Inflammatory macrophage treated with lipopolysaccharide for 1 hour (primary cell): ENCODE results near the gene BFSP1.

Experiments
- DNase-seq, 2 donors: peaks; one replicate each; pipeline ENCODE4 v3.0.0-alpha.2; 2020 to 2022

The BFSP1 gene

DNA sequence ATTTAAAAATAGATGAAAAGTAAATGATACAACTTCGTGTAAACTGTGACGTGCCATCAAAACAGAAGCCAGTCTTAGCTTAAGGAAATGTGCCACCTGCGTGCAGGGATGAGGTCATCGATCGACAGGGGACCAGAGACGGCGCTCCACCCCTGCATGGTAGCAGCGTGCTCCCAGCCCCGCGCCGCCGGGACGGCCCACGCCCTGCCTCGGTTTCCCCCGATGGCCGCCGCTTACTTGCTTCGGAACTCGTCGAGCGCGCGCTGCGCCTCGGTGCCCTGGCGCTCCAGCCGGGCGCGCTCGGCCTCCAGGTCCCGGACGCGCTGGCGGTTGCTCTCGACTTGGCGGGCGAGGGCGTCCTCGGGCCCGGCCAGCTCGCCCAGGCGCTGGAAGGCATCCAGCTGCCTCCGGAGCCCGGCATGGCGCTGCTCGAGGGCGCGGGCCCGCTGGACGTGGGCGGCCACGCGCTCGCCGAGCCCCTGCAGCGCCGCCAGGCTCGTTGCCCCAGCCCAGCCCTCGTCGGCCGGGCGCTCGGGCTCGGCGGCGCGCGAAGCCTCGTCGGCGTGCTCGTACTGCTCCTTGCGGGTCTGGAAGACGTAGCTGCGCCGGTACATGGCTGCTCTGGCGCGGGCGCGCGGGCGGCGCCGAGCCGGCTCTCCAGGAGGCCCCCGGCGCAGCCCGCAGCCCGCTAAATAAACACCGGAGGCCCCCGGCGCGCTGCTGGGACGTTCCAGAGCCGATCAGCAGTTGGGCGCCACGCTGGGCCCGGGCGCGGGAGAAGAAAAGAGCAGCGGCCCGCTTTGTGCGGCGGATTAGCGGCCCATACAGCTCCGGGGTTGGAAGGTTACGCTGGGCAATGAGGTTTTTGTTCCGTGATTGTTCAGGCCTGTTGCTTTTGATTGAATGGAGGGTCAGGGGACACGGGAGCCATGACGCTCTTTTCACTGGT is at the start of gene BFSP1:
BFSP1 (minus strand) TSS at position 664 of the 949 bp plus-strand sequence; CDS start at position 614, 50 bp downstream.
- DNase-seq, result peak; percentile 15 to 28

DNA sequence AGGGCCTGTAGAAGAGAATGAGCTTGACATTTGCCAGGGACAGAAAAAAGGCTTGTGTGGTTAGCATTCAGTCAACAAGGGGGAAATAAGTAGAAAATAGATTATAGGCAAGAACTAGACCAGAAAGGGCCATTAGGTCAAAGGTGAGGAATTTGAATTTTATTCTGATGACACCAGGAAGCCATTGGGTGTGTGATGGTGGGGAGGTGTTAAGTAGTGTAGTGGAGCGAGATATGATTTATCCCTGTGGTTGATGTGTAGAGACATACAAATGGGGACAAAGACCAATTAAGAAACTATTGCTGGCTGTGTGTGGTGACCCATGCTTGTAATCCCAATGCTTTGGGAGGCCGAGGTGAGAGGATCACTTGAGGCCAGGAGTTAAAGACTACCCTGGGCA is 49.7 kb upstream of the BFSP1 start:
- no peak for DNase-seq

DNA sequence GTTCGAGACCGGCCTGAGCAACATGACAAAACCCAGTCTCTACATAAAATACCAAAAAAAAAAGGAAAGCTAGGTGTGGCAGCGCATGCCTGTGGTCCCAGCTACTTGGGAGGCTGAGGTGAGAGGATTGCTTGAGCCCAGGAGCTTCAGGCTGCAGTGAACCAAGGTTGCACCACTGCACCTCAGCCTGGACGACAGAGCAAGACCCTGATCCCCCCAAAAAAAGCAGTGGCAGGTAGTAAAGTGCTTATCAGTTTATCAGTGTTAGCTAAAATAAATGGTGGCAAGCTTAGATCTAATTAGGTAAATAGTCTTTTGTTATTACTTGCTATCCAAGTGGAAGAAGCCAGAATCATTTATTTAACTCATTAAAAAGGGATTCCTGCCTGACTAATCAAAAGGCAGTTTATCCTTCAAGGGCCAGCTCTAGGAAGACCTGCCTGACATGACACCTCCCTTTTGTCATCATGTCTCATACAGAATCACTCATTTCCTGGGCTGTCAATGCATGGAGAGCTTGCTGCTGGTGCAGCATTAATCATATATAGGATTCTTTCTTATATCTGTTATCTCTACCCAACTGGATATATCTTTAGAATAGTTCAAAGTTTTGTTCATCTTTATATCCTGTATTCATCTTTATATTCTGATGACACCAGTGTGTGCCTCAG is 48.3 kb upstream of the BFSP1 start:
- no peak for DNase-seq

DNA sequence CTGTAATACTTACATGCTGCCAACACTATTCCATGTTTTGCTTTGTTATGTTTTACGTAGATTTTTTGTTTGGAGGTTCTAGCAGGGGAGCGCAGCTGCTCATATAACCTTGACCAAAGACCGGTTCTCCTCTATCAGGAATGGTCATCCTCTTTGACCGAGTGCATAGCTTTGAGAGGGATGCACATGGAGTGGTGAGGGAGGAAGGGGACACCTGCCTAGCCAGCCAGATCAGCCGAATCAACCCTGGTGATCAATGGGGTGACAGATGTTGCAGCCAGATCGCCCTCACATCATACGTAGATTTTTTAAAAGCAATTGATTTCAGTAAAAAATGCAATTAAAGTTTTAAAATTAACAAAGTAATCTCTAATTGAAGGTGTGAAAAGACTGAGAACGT is 45.0 kb upstream of the BFSP1 start:
- no peak for DNase-seq

DNA sequence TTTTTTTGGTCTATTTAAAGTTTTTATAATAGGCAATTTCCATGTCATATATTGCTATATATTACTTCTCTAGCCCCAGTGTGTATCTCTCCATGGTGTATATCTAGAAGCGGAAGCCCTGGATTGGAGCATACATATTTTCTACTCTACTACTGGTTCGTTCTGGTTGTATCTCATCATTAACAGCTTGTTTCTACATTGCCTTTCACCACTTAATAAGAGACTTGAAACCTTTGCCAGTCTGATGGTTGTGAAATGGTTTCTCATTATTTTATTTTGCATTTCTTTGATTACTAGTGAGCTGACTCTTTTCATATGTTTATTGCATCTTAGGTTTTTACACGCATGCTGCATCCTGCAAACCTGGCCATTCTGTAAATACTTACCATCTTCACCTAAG is 42.3 kb upstream of the BFSP1 start:
- no peak for DNase-seq

DNA sequence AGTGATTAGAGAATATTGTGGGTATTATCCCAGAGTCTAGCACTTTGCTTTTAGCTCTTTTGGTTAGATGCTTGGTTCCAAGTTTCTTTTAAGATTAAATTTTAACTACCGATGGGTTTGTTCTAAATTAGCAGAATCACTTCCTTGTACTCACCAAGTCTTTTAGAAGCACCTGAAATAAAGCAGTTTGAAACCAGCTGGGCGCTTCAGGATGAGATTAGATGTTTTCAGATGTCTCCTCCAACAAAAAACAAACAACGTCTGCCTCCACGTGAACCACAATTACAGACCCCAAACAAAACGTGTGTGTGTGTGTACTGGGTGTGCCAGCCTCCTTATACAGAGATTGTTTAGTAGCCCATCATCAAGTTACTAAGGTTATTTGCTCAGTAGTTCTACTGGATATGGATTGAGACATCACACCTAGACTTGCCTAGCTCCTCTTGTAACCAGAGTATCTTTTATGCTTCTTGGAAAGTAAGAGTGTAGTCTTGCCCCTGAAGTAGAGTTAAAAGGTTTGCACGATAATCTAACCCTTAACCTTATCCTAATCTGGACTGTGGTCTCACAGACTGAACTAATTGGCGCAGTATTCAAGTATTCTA is 41.0 kb upstream of the BFSP1 start:
- no peak for DNase-seq

DNA sequence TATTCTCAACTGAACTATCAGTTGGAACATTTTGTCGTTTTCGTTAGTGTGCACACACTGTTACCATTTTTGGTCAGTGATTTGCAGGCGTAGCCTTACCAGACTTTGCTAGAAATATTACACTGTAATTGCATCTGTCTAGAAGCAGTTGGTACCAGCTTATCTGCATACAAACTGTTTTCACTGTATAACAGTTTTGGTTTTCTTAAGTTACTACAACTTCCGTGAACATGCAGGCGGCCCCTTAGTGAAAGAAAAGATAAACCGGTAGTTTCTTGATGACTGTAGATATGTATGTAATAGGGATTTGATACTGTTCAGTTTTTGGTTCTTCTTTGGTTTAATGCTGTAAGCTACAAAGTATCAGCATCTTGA is 40.0 kb upstream of the BFSP1 start:
- no peak for DNase-seq

DNA sequence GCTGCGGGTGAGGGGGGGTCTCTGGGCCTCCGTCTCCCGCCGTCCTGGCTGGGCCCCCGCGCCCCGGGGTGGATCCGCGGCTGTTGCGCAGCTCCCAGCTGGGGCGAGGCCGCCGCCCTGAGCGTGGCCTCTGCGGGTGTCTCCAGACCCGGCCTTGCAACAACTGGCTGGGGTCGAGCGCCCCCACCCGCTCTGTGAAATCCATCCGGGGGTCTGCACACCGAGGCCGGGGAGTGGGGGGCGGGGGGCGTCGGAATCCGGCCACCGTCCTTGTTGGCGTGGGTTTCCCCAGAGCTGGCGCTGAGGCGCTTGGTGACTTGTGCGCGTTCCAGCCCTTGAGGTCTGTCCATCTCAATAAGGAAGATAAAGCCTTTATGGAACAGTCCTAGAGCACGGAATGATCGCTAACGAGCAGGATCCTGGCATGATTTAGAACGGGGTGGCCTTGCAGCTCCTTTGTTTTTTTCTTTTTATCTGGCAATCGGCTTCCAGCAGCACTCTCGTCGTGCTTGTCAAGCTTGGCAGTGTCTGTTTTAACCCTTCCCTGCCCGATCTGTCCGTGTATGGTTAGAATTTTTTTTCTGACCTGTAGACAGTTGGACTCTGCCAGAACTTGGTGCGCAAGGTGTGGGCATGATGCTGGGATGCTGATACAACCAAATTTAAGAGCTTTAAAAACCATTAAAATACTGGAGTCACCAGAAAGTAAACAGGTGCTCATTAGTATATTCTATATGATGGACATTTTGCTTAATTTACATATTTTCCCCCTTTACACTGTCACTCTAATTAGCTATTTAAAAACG is 39.4 kb upstream of the BFSP1 start:
- peak; percentile 25 to 34 for DNase-seq

DNA sequence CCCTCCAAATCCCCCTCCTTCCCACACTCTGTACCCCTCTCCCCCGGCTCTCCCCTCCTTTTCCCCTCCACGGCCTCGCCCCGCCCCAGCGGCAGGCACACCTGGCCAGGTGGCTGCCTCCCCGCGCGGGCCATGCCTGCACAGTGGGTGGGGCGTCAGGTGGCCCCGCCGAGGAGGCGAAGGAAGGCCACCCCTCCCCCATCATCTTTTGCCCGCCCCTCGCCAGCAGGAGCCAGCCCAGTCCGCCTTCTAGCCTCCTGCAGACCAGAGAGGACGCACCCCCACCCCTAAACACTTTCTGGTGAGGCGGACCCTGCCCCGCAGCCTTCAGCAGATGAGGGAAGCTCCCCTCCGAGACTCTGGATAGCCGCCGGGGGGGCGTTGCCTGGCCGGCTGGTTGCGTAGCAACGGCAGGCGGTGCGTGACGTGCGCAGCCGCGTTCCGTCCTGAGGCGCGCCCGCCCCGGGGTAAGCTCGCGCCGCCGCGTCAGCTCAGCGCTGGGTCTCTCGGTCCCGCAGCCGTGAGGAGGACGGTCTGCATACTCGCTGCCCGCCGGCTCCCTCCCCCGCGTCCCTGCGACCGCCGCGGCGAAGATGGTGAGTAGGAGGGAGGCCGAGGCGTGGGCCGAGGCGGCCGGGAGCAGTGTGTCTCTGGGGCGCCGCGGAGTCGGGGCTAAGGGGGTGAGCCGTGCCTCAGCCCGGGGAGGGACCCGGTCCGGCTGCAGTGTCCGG is 38.6 kb upstream of the BFSP1 start, which contains the start of gene DSTN:
DSTN (plus strand) TSS at position 460 of the 731 bp plus-strand sequence; CDS start at position 594, 134 bp downstream.
- DNase-seq, result peak; percentile 83 to 87

DNA sequence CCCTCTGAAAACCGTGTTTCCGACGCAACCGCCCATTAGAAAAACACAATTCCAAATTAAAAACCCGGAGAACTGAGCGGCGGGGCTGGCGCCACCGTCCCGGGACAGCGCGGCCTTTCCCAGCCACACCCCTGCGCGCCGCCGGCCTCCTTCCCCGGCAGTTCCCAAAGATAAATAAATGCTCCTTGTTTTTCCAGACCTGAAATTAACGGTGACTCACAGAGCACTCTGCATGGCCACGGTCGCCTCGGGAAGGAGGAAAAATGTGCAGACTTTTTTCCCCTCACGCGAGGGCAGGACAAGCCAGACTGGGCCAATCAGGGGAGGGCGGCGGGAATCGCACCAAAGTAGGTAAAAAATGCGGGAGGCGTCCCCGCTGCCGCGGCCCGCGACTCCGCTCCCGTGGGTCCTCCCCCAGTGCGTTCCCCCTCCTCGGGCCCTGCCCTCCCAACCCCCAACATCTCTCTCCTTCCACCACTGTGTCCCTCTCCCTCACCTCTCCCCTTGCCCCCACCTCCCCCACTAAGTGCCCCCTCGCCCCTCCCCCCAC is 37.9 kb upstream of the BFSP1 start:
- peak in 1 of 2 donors; percentile 20 for DNase-seq

DNA sequence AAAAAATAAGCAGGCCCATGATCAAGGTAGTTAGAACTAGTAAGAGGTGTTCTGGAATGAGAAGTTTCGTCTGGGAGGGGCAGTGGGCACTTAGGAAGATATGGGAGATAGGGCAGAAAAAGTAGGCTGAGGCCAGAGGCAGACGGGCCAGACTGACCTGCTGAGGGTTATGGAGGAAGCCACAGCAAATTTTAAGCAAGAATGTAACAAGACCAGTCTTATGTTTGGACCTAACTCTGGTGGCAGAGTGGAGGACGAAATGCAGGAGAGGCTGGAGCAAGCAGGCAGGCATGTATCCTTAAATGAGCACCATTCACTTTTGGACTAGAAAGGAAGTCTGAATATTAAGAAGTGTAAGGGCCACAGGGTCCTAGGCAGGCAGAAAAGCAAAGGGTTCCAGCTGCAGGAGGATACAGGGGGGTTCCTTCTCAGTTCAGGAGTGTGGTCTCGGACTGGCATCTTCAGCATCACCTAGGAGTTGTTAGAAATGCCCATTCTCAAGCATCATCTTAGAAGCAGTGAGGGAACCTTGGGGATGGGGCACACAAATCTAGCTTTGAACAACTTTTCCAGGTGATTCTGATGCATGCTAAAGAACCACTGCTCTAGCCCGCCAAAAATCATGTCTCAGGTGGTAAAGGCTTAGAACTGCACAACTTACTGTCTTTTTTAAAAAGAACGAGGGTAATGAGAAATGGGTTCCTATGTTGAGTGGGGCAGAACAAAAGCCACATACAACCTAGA is 37.0 kb upstream of the BFSP1 start:
- no peak for DNase-seq

DNA sequence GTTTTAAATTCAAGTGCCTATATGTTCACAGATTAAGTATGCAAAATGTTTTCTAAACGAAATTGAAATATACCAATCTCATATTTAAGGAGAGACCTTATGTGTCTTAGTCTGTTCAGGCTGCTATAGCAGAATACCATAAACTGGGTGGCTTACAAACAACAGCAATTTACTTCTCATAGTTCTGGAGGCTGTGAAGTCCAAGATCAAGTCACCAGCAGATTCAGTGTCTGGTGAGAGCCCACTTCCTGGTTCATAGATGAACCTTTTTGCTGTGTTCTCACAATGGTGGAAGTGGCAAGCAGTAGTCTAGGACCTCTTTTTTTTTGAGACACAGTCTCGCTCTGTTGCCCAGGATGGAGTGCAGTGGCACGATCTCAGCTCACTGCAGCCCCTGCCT is 35.2 kb upstream of the BFSP1 start:
- no peak for DNase-seq

DNA sequence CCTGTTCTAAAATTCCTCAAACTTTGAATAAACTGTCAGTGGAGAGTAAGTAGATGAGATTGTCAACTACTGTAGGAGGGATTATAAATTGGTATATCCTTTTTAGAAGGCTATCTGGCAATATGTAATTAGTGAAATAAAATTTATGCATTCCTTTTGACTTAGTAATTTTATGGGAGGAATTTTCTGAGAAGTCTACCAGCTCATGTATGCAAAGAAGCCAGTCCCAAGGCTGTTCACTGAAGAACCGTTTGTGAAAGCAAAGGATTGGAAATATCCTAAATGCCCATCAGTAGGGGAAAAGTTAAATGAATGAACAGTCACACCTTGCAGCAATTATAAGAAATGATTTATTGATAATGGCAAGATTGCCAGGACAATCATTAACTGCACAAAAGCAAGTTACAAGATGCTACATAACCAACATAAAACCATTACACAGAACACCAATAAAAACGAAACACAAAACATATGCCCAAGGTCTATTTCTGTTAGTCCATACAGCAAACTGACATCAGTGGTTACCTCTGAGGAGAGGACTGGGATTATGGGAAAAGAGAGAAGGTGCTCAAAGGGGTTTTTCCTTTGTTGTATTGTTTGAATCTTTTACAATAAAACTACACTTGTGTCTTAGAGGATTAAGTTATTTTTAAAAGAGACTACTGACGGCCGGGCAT is 34.1 kb upstream of the BFSP1 start:
- no peak for DNase-seq

DNA sequence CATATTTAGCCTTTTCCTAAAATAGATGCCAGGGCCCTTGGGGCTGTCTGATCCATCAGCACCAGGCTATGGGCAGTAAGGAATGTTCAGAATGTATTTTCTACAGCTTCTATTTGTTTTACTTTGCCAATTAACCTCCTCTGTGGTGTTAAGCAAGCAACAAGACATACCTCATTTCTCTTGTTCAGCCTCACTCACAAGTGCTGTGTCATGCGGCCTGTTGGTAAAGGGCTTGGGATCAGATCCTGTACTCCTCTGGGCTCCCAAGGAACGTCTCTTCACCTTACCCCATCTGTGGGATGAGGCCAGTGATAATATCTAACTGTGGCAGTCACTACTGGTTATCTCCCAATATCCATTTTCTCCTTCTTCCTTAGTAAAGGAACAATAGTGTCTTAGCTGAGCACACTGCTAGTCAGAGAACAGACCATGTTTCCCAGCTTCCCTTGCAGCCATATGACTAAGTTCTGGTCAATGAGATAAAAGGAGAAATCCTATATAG is 31.7 kb upstream of the BFSP1 start:
- DNase-seq, result no peak

DNA sequence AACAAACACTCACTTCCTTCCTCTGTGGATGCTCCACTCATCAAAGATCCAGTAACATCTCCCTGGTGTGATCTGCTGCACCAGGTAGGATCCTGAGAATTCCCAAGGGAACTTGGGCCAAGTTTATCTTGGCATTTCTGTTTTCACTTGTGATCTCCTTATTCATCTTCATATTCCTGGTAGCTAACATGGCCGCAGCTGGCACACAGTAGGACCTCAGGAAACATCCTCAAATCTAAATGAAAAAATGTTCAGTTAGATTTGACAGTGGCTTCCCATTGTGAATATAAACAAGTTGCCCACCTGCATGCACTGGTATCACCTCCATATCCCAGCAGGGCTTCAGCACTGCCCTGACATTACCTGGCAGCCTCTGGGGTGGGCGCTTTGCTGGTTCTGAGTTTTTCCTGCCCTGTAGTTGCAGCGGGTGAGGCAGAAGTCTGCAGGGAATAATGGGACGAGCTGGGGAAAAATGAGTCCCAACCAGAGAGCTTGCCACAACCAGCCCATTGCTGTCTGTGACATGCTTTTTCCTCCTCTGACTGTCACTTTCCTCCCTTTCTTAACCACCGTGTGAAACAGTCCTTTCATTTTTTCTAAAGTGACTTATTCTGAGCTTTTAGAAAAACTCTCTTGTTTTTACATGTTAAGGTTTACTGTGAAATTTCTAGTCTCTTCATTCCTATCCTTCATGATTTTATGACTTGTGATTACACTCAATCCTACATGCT is 29.3 kb upstream of the BFSP1 start:
- no peak for DNase-seq

DNA sequence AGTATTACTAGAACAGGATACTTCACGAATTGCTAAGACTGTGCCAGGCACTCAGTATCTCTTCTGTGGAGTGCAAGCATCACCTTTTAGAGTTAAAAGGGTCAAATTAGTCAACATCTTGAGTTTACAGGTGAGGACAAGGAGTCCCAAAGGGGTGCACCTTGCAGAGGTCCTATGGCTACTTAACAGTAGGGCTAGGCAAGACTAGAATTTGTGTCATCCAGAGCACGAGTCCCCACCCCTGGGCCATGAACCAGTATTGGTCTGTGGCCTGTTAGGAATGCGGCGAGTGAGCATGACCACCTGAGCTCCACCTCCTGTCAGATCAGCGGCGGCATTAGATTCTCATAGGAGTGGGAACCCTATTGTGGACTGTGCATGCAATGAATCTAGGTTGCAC is 28.2 kb upstream of the BFSP1 start:
- DNase-seq, result no peak

DNA sequence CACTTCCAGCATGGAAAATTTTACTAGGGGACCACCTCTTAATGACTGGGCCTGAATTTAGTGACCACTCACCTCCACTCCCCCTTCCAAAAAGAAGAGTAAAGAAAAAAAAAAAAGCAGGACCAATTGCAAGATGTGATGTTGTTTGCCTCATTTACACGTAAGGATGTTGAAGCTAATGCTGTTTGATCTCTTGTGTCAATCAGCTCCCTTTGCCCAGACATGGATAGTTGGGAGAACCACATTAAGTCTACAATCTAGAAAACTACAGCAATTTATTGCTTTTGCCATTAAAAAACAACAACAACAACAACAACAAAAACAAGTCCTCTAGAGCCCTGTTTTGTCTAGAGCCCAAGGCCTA is 27.7 kb upstream of the BFSP1 start:
- DNase-seq, result no peak

DNA sequence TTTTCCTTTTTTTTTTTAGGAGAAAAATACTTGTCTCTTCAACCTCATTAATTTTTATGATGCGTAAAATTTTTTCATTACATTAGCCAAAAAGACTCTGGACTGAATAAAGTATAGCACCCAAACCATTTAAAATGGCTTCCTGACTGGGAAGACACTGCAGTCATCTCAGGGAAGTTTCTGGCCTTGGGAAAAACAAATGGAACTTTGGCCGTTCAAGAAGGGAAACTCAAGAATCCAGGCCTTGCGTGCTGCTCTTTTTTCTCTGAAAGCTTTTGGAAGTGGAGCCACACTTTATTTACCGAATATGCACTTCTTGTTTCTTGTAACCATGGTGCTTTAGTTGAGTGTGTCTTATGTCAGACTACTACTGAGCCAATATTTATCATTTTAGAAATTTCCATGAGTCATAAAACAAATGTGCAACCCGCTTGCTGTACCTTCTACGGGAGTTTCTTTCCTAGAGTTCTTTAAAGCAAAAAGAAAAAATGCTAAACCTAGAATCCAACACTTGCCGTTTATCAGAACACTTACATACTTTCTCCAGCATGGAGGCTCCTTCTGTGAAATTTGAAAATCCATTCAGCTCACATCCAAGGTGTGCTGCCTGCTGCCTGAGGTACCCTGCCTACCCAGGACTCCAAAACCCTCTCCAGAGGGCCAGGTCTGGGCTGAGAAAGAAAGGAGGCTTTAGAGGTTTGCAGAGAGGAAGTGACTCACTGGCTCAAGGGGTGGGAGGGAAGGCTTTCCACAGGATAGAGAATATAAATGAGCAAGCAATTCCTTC is 27.2 kb upstream of the BFSP1 start:
- peak; percentile 72 to 84 for DNase-seq

DNA sequence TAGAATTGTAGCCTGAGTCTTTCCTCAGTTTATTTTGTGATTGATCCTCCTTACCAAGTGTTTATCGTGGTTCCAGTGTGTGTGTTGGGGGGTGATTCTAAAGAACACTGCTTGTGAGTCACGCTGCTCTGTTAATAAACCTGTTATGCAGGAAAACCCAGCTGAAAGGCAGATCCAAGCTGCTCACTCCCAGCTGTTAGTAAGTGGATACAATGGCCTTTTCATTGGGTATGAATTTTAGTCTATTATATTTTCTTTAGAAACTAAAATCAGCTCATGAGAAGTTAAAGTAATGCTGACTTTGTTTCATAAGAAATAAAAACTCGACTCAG is 26.5 kb upstream of the BFSP1 start:
- no peak for DNase-seq
